Measurements from ENCODE around the gene CNKSR3.
A peak's percentile ranks its signal among the peaks of the same experiment; 100 is the strongest.

The CNKSR3 gene

DNA sequence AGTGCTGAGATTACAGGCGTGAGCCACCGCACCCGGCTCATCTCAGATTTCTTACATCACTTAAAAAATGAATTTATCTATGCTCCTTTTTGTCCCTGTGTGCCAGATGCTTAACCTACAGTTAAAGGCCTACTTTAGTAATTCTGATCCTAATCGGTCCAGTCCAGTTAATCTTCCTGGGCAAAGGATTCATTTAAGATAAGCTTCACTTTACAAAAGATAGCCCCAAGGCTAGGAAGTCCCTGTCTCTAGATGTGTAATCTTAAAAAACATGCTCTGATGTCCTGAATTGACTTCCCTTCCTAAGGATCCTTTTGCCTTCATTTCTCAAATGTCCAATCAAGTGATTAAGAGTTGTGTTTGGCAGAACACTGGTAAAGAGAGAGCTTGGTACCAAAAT lies 85.5 kb downstream of the CNKSR3 start:
- TF ChIP-seq, protein P1, sequence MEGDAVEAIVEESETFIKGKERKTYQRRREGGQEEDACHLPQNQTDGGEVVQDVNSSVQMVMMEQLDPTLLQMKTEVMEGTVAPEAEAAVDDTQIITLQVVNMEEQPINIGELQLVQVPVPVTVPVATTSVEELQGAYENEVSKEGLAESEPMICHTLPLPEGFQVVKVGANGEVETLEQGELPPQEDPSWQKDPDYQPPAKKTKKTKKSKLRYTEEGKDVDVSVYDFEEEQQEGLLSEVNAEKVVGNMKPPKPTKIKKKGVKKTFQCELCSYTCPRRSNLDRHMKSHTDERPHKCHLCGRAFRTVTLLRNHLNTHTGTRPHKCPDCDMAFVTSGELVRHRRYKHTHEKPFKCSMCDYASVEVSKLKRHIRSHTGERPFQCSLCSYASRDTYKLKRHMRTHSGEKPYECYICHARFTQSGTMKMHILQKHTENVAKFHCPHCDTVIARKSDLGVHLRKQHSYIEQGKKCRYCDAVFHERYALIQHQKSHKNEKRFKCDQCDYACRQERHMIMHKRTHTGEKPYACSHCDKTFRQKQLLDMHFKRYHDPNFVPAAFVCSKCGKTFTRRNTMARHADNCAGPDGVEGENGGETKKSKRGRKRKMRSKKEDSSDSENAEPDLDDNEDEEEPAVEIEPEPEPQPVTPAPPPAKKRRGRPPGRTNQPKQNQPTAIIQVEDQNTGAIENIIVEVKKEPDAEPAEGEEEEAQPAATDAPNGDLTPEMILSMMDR (IDR thresholded peaks at IDR 0.05; ENCODE audit: low read depth, low read length), result no peak
- no peak for DNase-seq (ENCODE audit: extremely low read depth, low read depth)

DNA sequence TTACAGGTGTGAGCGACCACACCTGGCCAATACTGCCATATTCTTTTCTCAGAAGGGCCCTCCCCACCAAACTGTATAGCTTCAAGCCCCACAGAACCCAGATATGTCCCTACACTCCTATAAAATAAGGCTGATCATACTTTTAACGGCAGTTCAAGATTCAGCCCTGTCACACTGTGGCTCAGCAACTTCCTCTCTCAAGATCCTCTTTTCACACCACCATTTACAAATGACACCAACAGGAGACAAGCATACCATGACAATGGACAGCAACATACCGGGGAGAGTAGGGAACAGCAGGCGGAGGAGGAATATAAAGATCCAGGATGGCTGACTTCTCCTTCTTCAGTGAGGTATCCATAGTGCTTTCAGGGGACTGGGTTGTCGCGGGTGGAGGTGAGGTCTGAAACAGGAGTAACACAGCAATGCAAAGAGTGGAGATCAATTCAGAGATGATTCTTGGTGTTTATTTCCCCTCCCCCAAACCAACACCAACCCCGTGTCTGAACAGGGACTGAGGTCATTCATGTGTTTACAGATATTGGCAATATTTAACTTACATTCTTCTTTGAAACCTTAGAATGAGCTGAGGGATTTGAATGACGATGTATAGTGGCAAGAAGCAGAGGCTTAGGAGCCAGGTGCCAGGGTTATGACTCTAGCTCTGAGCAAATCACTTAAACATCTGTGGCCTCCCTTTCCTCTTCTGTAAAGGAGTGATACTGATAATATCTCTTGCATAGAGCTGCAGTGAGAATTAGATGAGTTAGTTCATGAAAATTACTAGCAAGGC lies 96.3 kb downstream of the CNKSR3 start:
- TF ChIP-seq, protein P1 (IDR thresholded peaks at IDR 0.05; ENCODE audit: low read depth, low read length), result no peak
- no peak for DNase-seq (ENCODE audit: extremely low read depth, low read depth)

- DNase-seq (ENCODE audit: extremely low read depth, low read depth), result no peak
- TF ChIP-seq, protein P1 (IDR thresholded peaks at IDR 0.05; ENCODE audit: low read depth, low read length), result no peak
Observed at GRCh38 chr6:154412106-154412820, 98.2 kb downstream of the CNKSR3 start.

GRCh38 chr6:154411076-154411475 lies 99.4 kb downstream of the CNKSR3 start:
- TF ChIP-seq, protein P1 (IDR thresholded peaks at IDR 0.05; ENCODE audit: low read depth, low read length), result no peak
- no peak for DNase-seq (ENCODE audit: extremely low read depth, low read depth)

DNA sequence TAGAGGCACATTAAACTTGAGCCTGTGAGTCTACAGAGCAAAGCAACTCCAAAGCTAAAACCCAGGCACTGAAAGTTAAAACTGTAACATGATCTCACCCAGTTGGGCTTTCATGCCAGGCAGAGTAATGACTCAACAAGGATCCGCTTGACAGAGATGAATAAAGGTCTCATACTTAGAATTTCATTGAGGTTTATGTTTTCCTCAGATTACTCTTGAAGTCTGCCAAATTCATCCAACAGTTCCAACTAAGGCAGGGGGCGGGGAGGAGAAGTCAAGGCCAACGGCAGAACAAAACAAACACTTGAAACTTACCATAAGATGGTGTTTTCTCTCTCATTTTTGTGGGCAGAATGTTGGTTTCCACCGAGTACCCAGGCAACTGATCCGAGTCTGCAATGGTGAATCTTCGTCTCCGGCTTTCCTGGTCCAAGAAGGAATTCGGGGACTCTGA lies 99.8 kb downstream of the CNKSR3 start:
- DNase-seq (ENCODE audit: extremely low read depth, low read depth), result peak; percentile 94
- TF ChIP-seq, protein P1 (IDR thresholded peaks at IDR 0.05; ENCODE audit: low read depth, low read length), result no peak

GRCh38 chr6:154408891-154409500 lies 101.5 kb downstream of the CNKSR3 start:
- TF ChIP-seq, protein P1 (IDR thresholded peaks at IDR 0.05; ENCODE audit: low read depth, low read length), result peak; percentile 35
- DNase-seq (ENCODE audit: extremely low read depth, low read depth), result no peak

- TF ChIP-seq, protein P1 (IDR thresholded peaks at IDR 0.05; ENCODE audit: low read depth, low read length), result no peak
- no peak for DNase-seq (ENCODE audit: extremely low read depth, low read depth)
Observed at GRCh38 chr6:154407440-154407839, 103.0 kb downstream of the CNKSR3 start.
